ENCODE results near the gene CENPI.
"Not testable (repeated sequence)": the region's sequence is repeated elsewhere in the genome, so short reads cannot be mapped to it uniquely, and the experiment has no call there.

The CENPI gene, protein sequence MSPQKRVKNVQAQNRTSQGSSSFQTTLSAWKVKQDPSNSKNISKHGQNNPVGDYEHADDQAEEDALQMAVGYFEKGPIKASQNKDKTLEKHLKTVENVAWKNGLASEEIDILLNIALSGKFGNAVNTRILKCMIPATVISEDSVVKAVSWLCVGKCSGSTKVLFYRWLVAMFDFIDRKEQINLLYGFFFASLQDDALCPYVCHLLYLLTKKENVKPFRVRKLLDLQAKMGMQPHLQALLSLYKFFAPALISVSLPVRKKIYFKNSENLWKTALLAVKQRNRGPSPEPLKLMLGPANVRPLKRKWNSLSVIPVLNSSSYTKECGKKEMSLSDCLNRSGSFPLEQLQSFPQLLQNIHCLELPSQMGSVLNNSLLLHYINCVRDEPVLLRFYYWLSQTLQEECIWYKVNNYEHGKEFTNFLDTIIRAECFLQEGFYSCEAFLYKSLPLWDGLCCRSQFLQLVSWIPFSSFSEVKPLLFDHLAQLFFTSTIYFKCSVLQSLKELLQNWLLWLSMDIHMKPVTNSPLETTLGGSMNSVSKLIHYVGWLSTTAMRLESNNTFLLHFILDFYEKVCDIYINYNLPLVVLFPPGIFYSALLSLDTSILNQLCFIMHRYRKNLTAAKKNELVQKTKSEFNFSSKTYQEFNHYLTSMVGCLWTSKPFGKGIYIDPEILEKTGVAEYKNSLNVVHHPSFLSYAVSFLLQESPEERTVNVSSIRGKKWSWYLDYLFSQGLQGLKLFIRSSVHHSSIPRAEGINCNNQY

GRCh38 chrX:101097546-101098453 is at the start of gene CENPI:
TSS of gene CENPI (plus strand) at chrX:101098204. CDS start at chrX:101101071, 2,867 bp downstream.
- Histone ChIP-seq H3K36me3 (ENCODE audit: control insufficient read depth in 2 of 2, insufficient read depth in 2 of 2, low read length in 2 of 2) (no peaks in the 10 kb centered on the region), H3K27ac (ENCODE audit: low read length) (peak within 1 kb of the TSS; percentile 85), H3K9me3 (ENCODE audit: control insufficient read depth in 2 of 2, low read length in 2 of 2) (no peaks in the 10 kb centered on the region), H3K4me1 (ENCODE audit: control insufficient read depth, insufficient read depth, low read length) (no peaks in the 10 kb centered on the region), H3K27me3 (ENCODE audit: control insufficient read depth in 1 of 2, insufficient read depth in 2 of 2, low read length in 2 of 2) (no peaks in the 10 kb centered on the region), H3K4me3 (ENCODE audit: low read length in 2 of 2) (peak within 1 kb of the TSS; percentile 61 to 70), H3K9ac (ENCODE audit: low read length in 2 of 2) (peak within 1 kb of the TSS; percentile 73 to 88)

DNA sequence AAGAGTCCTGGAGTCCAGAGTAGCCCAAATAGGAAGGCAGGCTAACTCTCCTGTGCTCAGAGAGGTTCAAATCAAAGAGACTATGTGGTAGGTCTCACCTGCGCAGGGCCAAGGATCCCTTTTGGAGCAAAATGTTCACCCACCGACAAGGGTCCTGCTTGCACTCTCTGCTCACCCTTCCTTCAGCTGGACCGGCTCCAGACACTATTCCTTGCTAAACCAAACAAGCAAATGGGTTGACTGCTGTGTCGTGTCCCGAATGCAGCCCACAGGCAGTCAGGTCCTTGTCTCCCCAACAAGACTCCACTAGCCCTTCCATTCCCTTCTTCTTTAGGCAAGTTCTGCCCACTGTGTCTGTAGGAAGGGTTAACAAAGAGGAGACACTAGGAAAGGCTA is 46.9 kb upstream of the CENPI start:
- peaks cover 4% of the 10 kb centered on the region for H3K4me1 ChIP-seq (ENCODE audit: control insufficient read depth, insufficient read depth, low read length)
- H3K27me3 ChIP-seq (ENCODE audit: control insufficient read depth in 1 of 2, insufficient read depth in 2 of 2, low read length in 2 of 2), result no peaks in the 10 kb centered on the region
- H3K9ac ChIP-seq (ENCODE audit: low read length in 2 of 2), result peak overlapping the region; percentile 80 to 86
- H3K27ac ChIP-seq (ENCODE audit: low read length), result peak overlapping the region; percentile 84
- no peaks in the 10 kb centered on the region for H3K9me3 ChIP-seq (ENCODE audit: control insufficient read depth in 2 of 2, low read length in 2 of 2)
- H3K4me3 ChIP-seq (ENCODE audit: low read length in 2 of 2), result peak overlapping the region; percentile 80 to 90
- H3K36me3 ChIP-seq (ENCODE audit: control insufficient read depth in 2 of 2, insufficient read depth in 2 of 2, low read length in 2 of 2), result no peaks in the 10 kb centered on the region

DNA sequence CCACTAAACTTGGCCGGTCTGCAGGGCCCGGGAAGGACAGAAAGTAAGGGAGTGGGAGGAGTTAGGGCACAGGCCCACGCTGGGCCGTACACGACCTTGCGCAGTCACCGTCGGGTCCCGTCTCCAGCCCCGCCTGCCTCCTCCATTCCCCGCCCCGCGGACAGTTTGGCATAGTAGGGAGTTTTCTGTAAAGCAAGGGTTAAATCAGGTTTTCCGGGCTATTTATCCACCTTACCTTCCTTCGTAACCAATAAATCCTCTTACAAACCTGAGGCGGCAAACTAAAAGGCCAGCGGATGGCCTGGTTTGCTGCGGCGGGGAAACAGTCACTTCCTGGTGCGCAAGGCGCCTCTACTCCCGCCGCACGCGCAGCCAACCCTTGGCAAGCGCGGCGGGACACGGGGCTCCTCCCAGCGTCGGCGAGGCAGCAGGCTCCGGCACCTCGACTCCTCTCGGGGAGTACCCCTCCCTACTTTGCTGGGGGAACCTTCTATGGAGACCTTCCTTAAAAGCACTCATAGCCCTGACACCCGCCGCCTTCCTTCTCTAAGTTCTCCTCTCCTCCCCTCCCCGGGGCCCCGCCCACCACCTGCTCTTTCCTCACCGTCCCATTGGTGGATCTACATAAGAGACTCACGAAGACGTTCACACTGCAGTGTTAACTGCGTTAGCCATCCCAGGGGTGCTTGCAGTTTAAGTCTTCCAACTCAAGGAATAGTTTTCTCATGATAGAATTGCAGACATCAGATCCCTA is 46.3 kb upstream of the CENPI start, which contains the start of gene TRMT2B:
TSS of gene TRMT2B (minus strand) at position 563 of the 754 bp plus-strand sequence. CDS start 9,822 bp downstream, outside the sequence.
- no peaks in the 10 kb centered on the region for H3K36me3 ChIP-seq (ENCODE audit: control insufficient read depth in 2 of 2, insufficient read depth in 2 of 2, low read length in 2 of 2)
- peak within 1 kb of the TSS; percentile 80 to 86 for H3K9ac ChIP-seq (ENCODE audit: low read length in 2 of 2)
- no peaks in the 10 kb centered on the region for H3K9me3 ChIP-seq (ENCODE audit: control insufficient read depth in 2 of 2, low read length in 2 of 2)
- H3K27me3 ChIP-seq (ENCODE audit: control insufficient read depth in 1 of 2, insufficient read depth in 2 of 2, low read length in 2 of 2), result no peaks in the 10 kb centered on the region
- peak within 1 kb of the TSS; percentile 84 for H3K27ac ChIP-seq (ENCODE audit: low read length)
- H3K4me3 ChIP-seq (ENCODE audit: low read length in 2 of 2), result peak within 1 kb of the TSS; percentile 80 to 90
- peaks cover 4% of the 10 kb centered on the region for H3K4me1 ChIP-seq (ENCODE audit: control insufficient read depth, insufficient read depth, low read length)

DNA sequence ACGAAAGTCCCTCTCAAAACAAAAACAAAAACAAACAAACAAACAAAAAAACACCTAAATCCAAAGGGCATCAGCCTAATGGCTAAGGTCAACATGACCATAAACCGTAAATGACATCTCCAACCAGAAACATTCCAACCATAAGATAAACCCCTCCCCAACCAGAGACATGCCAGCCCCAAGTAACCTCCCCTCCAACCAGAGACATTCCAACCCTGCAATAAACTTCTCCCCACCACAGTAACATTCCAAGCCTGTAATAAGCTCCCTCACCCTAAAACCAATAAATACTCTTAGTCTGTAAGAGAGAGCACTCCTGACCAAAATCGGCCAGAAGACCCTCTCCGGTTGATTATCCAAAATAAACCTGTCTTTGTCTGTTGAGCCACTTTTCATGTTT is 41.5 kb upstream of the CENPI start:
- not testable (repeated sequence) for H3K4me3 ChIP-seq (ENCODE audit: low read length in 2 of 2); H3K9ac ChIP-seq (ENCODE audit: low read length in 2 of 2); H3K27me3 ChIP-seq (ENCODE audit: control insufficient read depth in 1 of 2, insufficient read depth in 2 of 2, low read length in 2 of 2); H3K9me3 ChIP-seq (ENCODE audit: control insufficient read depth in 2 of 2, low read length in 2 of 2); H3K4me1 ChIP-seq (ENCODE audit: control insufficient read depth, insufficient read depth, low read length); H3K36me3 ChIP-seq (ENCODE audit: control insufficient read depth in 2 of 2, insufficient read depth in 2 of 2, low read length in 2 of 2); H3K27ac ChIP-seq (ENCODE audit: low read length)

- no peaks in the 10 kb centered on the region for H3K36me3 ChIP-seq (ENCODE audit: control insufficient read depth in 2 of 2, insufficient read depth in 2 of 2, low read length in 2 of 2)
- H3K27me3 ChIP-seq (ENCODE audit: control insufficient read depth in 1 of 2, insufficient read depth in 2 of 2, low read length in 2 of 2), result no peaks in the 10 kb centered on the region
- H3K27ac ChIP-seq (ENCODE audit: low read length), result no peak overlapping the region
- no peaks in the 10 kb centered on the region for H3K4me1 ChIP-seq (ENCODE audit: control insufficient read depth, insufficient read depth, low read length)
- no peak overlapping the region for H3K9ac ChIP-seq (ENCODE audit: low read length in 2 of 2)
- H3K4me3 ChIP-seq (ENCODE audit: low read length in 2 of 2), result no peak overlapping the region
- no peaks in the 10 kb centered on the region for H3K9me3 ChIP-seq (ENCODE audit: control insufficient read depth in 2 of 2, low read length in 2 of 2)
Observed at GRCh38 chrX:101057093-101057714, 40.8 kb upstream of the CENPI start.

GRCh38 chrX:101062176-101062575 is 35.8 kb upstream of the CENPI start:
- Histone ChIP-seq H3K9me3 (ENCODE audit: control insufficient read depth in 2 of 2, low read length in 2 of 2) (no peaks in the 10 kb centered on the region), H3K4me1 (ENCODE audit: control insufficient read depth, insufficient read depth, low read length) (no peaks in the 10 kb centered on the region), H3K27ac (ENCODE audit: low read length) (no peak overlapping the region), H3K27me3 (ENCODE audit: control insufficient read depth in 1 of 2, insufficient read depth in 2 of 2, low read length in 2 of 2) (peaks cover 0 to 8% of the 10 kb centered on the region in 2 donors), H3K4me3 (ENCODE audit: low read length in 2 of 2) (no peak overlapping the region), H3K36me3 (ENCODE audit: control insufficient read depth in 2 of 2, insufficient read depth in 2 of 2, low read length in 2 of 2) (no peaks in the 10 kb centered on the region), H3K9ac (ENCODE audit: low read length in 2 of 2) (no peak overlapping the region)

- Histone ChIP-seq H3K9ac (ENCODE audit: low read length in 2 of 2) (no peak overlapping the region), H3K27me3 (ENCODE audit: control insufficient read depth in 1 of 2, insufficient read depth in 2 of 2, low read length in 2 of 2) (no peaks in the 10 kb centered on the region), H3K36me3 (ENCODE audit: control insufficient read depth in 2 of 2, insufficient read depth in 2 of 2, low read length in 2 of 2) (no peaks in the 10 kb centered on the region)
Observed at GRCh38 chrX:101071582-101071981, 26.4 kb upstream of the CENPI start.

GRCh38 chrX:101078716-101079598 is 19.0 kb upstream of the CENPI start, which contains the start of gene TMEM35A:
TSS of gene TMEM35A (plus strand) at chrX:101078879. CDS start at chrX:101079003, 124 bp downstream.
- H3K9me3 ChIP-seq (ENCODE audit: control insufficient read depth in 2 of 2, low read length in 2 of 2), result no peaks in the 10 kb centered on the region
- no peaks in the 10 kb centered on the region for H3K4me1 ChIP-seq (ENCODE audit: control insufficient read depth, insufficient read depth, low read length)
- H3K9ac ChIP-seq (ENCODE audit: low read length in 2 of 2), result peak within 1 kb of the TSS; percentile 68 to 69
- peaks cover 0 to 8% of the 10 kb centered on the region in 2 donors for H3K27me3 ChIP-seq (ENCODE audit: control insufficient read depth in 1 of 2, insufficient read depth in 2 of 2, low read length in 2 of 2)
- peak within 1 kb of the TSS; percentile 66 for H3K27ac ChIP-seq (ENCODE audit: low read length)
- peak within 1 kb of the TSS; percentile 79 to 89 for H3K4me3 ChIP-seq (ENCODE audit: low read length in 2 of 2)
- no peaks in the 10 kb centered on the region for H3K36me3 ChIP-seq (ENCODE audit: control insufficient read depth in 2 of 2, insufficient read depth in 2 of 2, low read length in 2 of 2)

More at GRCh38 chrX:101071582-101071981, 26.4 kb upstream of the CENPI start:
- H3K9me3 ChIP-seq (ENCODE audit: control insufficient read depth in 2 of 2, low read length in 2 of 2), result no peaks in the 10 kb centered on the region
- H3K4me1 ChIP-seq (ENCODE audit: control insufficient read depth, insufficient read depth, low read length), result no peaks in the 10 kb centered on the region
- no peak overlapping the region for H3K4me3 ChIP-seq (ENCODE audit: low read length in 2 of 2)
- no peak overlapping the region for H3K27ac ChIP-seq (ENCODE audit: low read length)

Measured in stomach smooth muscle (tissue), 2 donors.